HepG2 (cell line): ENCODE data around the gene SYPL2. TPM values are rescaled to one million over a fixed set of nuclear protein-coding genes. Genes with fewer than 3 reads are reported as not detected.

Experiments
- NR2F6 ChIP-seq, 2 experiments: IDR thresholded peaks; 2 replicates each; pipeline ENCODE4 v1.6.1; 2016; ENCODE audit warnings: antibody characterized with exemption in 1 of 2, mild to moderate bottlenecking in 1 of 2
- SAFB2 ChIP-seq: sonication (generic); formaldehyde crosslinking; IDR thresholded peaks from 2 replicates; pipeline ENCODE4 v1.5.1; 2020; ENCODE audit warnings: missing genetic modification reagents, low read depth, mild to moderate bottlenecking, borderline replicate concordance
- SP1 ChIP-seq, 2 experiments: fragments of 450-650 bp in 1 of 2; sonication (generic) in 1 of 2; formaldehyde crosslinking in 1 of 2; IDR thresholded peaks; 2 replicates each; pipeline versions ENCODE4 v1.4.0 to v1.6.1; 2016 to 2020; ENCODE audit warnings: missing genetic modification reagents in 1 of 2
- THYN1 ChIP-seq: sonication (generic); formaldehyde crosslinking; IDR thresholded peaks from 2 replicates; pipeline ENCODE4 v1.8.1; 2023; ENCODE audit warnings: low read depth, mild to moderate bottlenecking, moderate library complexity, missing genetic modification reagents, borderline replicate concordance
- ZNF34 ChIP-seq: sonication (generic); formaldehyde crosslinking; IDR thresholded peaks from 2 replicates; pipeline ENCODE4 v1.4.0; 2020; ENCODE audit warnings: mild to moderate bottlenecking, missing genetic modification reagents, borderline replicate concordance
- ZNF569 ChIP-seq: sonication (generic); formaldehyde crosslinking; IDR thresholded peaks from 2 replicates; pipeline ENCODE4 v1.5.0; 2020; ENCODE audit warnings: mild to moderate bottlenecking, missing genetic modification reagents, moderate library complexity, borderline replicate concordance
- ZNF776 ChIP-seq: sonication (generic); formaldehyde crosslinking; IDR thresholded peaks from 2 replicates; pipeline ENCODE4 v1.4.0; 2020; ENCODE audit warnings: mild to moderate bottlenecking, missing genetic modification reagents
- polyA plus RNA-seq, 8 experiments: library from polyadenylated mRNA; depleted of rRNA in 3 of 8; stranded (reverse) in 7 of 8; unstranded in 1 of 8; fragments of >200 nt; fragmentation: Illumina TruSeq in 4 of 8; extraction: Trizol in 4 of 8; gene quantifications; 2 replicates each; pipeline versions ENCODE4 v1.2.1 to v1.2.3, GENCODE V29; 2011 to 2016; ENCODE audit warnings: low read depth in 4 of 8, missing spikeins in 1 of 8, mixed read lengths in 1 of 8; ENCODE audit not compliant: insufficient read depth in 1 of 8
- total RNA-seq, 5 experiments: library from RNA; depleted of rRNA; stranded (reverse); fragments of >200 nt; fragmentation: Illumina TruSeq; extraction: Trizol; gene quantifications; 2 replicates each; pipeline ENCODE4 v1.2.3, GENCODE V29; 2016; ENCODE audit warnings: low read depth in 1 of 5
- TF ChIP-seq, protein P1 (sequence below): IDR thresholded peaks from 2 replicates; pipeline ENCODE4 v1.6.1; 2016
- TF ChIP-seq, protein P2 (sequence below): sonication (generic); formaldehyde crosslinking; IDR thresholded peaks from 2 replicates; pipeline ENCODE4 v1.4.0; 2020; ENCODE audit warnings: missing genetic modification reagents
- TF ChIP-seq, protein P3 (sequence below): sonication (generic); formaldehyde crosslinking; IDR thresholded peaks from 2 replicates; pipeline ENCODE4 v1.4.0; 2020; ENCODE audit warnings: mild to moderate bottlenecking, missing genetic modification reagents

Gene SYPL2
- total and polyA plus RNA-seq, 2 of the 13 experiments (the other 11 are each of a cell fraction or from before 2014, with no cell fraction given) = 0.17 to 0.24 TPM

DNA sequence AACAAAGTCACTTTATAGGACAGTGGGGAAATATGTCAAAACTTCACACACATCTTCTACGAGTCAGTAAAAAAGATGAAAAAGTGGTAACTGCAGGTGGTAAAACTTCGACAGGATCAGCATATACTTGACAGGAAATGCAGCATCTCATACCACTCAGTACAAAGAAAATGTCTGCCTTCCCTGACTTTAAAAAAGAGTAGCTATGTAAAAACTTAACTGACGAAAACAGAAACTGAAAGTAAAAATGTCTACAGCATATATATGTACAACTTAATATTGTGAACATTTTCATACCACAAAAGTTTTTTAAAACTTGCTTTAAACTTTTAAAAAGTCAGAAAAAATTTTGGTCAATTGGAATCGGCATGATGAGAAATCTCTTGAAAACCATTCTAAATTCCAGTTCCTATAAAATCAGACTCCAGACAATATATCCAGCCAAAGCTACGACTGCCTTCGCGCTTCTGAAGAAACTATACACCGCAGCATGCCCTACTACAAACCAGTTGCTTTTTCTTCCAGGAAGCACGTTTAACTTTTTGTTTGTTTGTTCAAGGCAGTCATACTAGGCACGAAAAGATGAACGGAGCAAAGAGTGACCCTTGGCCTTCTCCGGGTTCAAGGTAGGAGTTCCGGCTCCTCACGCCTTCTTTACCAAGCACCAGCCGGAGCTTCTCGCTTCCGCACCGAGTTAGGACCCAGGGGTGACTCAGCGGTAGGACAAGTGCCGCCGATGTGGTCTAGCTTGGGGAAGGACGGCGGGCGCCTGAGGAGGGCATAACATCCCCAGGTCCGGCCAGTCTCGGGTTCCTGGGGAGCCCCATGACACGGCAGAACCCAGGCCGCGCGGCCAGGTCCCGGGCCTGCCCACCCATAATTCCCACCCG lies 40.7 kb upstream of the SYPL2 start (continued):
- TF ChIP-seq, protein P1, sequence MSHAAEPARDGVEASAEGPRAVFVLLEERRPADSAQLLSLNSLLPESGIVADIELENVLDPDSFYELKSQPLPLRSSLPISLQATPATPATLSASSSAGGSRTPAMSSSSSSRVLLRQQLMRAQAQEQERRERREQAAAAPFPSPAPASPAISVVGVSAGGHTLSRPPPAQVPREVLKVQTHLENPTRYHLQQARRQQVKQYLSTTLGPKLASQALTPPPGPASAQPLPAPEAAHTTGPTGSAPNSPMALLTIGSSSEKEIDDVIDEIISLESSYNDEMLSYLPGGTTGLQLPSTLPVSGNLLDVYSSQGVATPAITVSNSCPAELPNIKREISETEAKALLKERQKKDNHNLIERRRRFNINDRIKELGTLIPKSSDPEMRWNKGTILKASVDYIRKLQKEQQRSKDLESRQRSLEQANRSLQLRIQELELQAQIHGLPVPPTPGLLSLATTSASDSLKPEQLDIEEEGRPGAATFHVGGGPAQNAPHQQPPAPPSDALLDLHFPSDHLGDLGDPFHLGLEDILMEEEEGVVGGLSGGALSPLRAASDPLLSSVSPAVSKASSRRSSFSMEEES = no peak
- TF ChIP-seq ZNF34 (CRISPR knock-in tag) (no peak), SP1 (IDR thresholded peaks at IDR 0.05) (no peak), SP1 (CRISPR knock-in tag; IDR thresholded peaks at IDR 0.05) (0 out of 2 replicates have a peak, but pooled peaks have one; percentile 10), THYN1 (CRISPR knock-in tag) (no peak), ZNF776 (CRISPR knock-in tag) (no peak), SAFB2 (no peak; the same call in 1 of the 2 replicates), ZNF569 (CRISPR knock-in tag) (no peak), NR2F6 (IDR thresholded peaks at IDR 0.05) (peak; percentile 55), NR2F6 (CRISPR knock-in tag; IDR thresholded peaks at IDR 0.05) (peak; percentile 56; the same call in 1 of the 2 replicates)
- TF ChIP-seq, protein P2, sequence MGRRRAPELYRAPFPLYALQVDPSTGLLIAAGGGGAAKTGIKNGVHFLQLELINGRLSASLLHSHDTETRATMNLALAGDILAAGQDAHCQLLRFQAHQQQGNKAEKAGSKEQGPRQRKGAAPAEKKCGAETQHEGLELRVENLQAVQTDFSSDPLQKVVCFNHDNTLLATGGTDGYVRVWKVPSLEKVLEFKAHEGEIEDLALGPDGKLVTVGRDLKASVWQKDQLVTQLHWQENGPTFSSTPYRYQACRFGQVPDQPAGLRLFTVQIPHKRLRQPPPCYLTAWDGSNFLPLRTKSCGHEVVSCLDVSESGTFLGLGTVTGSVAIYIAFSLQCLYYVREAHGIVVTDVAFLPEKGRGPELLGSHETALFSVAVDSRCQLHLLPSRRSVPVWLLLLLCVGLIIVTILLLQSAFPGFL (CRISPR knock-in tag) = no peak
- TF ChIP-seq, protein P3, sequence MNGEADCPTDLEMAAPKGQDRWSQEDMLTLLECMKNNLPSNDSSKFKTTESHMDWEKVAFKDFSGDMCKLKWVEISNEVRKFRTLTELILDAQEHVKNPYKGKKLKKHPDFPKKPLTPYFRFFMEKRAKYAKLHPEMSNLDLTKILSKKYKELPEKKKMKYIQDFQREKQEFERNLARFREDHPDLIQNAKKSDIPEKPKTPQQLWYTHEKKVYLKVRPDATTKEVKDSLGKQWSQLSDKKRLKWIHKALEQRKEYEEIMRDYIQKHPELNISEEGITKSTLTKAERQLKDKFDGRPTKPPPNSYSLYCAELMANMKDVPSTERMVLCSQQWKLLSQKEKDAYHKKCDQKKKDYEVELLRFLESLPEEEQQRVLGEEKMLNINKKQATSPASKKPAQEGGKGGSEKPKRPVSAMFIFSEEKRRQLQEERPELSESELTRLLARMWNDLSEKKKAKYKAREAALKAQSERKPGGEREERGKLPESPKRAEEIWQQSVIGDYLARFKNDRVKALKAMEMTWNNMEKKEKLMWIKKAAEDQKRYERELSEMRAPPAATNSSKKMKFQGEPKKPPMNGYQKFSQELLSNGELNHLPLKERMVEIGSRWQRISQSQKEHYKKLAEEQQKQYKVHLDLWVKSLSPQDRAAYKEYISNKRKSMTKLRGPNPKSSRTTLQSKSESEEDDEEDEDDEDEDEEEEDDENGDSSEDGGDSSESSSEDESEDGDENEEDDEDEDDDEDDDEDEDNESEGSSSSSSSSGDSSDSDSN (CRISPR knock-in tag) = no peak; the same call in 1 of the 2 replicates
